ENCODE results near the gene SSMEM1.

SSMEM1 gene

DNA sequence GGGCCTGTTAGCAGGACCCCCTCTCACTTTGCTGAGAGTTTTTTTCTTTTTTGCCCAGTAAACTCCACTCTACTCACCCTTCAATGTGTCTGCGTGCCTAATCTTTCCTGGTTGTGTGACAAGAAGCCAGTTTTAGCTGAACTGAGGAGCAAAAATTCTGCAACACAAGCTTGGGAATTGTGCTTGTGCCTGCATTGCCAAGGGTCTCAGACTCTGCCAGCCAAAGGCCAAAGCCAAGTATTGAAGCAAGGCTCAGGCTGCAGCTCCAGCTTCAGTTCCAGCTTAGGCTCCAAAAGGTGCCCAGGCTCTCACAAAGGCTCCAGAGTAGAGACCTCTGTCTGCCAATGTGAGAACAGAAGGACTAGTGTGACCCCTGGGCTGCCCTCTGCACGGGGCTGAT lies 54.8 kb downstream of the SSMEM1 start:
- H3K18ac ChIP-seq (ENCODE audit: low read depth in 1 of 2, low read length in 2 of 2), result no peak overlapping the region

DNA sequence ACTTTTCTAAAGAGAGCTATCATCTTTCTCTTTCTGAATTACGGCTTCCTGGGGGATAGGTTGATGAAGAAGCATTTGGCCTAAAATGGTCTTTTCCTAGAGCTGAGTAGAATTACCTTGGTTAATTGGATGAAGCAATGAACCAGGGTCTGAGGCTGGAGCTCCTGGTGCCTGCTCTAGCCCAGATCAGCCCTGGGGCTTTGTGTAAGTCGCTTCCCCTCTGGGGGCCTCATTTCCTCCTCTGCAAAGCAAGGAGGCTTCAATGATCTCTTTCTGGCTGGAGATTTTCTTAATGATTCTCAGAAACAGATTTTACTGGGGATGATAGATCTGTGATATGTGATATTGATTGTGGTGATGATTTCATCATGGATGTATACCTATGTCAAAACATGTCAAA lies 55.5 kb downstream of the SSMEM1 start:
- Histone ChIP-seq H2BK5ac (ENCODE audit: low read depth, low read length, poor library complexity, severe bottlenecking) (no peak overlapping the region), H3K18ac (ENCODE audit: low read depth in 1 of 2, low read length in 2 of 2) (no peak overlapping the region), H2BK120ac (ENCODE audit: low read depth, low read length) (no peak overlapping the region), H3K27me3 (ENCODE audit: control insufficient read depth in 1 of 2, insufficient read depth in 1 of 2, low read length in 2 of 2) (peaks cover 0 to 2% of the 10 kb centered on the region in 2 experiments), H3K4me3 (ENCODE audit: insufficient read depth in 1 of 2, low read depth in 1 of 2, low read length in 2 of 2) (no peak overlapping the region), H2BK12ac (ENCODE audit: low read length in 2 of 2) (no peak overlapping the region), H3K27ac (ENCODE audit: low read length, poor library complexity, severe bottlenecking) (no peak overlapping the region), H3K9me3 (ENCODE audit: control insufficient read depth, low read length) (peaks cover 36% of the 10 kb centered on the region), H3K4me2 (ENCODE audit: low read length, poor library complexity, severe bottlenecking) (no peak overlapping the region), H3K9ac (ENCODE audit: low read length) (no peak overlapping the region), H3K36me3 (ENCODE audit: control insufficient read depth in 1 of 2, insufficient read depth in 2 of 2, low read depth in 1 of 2, low read length in 2 of 2) (no peaks in the 10 kb centered on the region), H3K14ac (ENCODE audit: low read length in 2 of 2) (no peak overlapping the region), H3K79me1 (replicated peaks; ENCODE audit: low read length, poor library complexity, severe bottlenecking) (no peaks in the 10 kb centered on the region), H4K8ac (ENCODE audit: low read length) (no peak overlapping the region), H2AK5ac (ENCODE audit: low read length, severe bottlenecking) (no peak overlapping the region), H3K4me1 (ENCODE audit: control insufficient read depth, insufficient read depth, low read depth, low read length) (no peaks in the 10 kb centered on the region), H3K23ac (ENCODE audit: low read length in 2 of 2) (no peak overlapping the region), H3K4ac (ENCODE audit: low read depth in 1 of 2, low read length in 2 of 2) (no peak overlapping the region), H2BK15ac (ENCODE audit: low read depth, poor library complexity, severe bottlenecking) (no peak overlapping the region), H4K91ac (ENCODE audit: low read length) (no peak overlapping the region), H2AFZ (ENCODE audit: low read depth, low read length) (no peak overlapping the region)
- WGBS, result 78% methylated on average over 2 of the region's 2 CpGs
- DNase-seq, result no peak

More for the DNA sequence above, 54.8 kb downstream of the SSMEM1 start:
- no peak overlapping the region for H2BK120ac ChIP-seq (ENCODE audit: low read depth, low read length)
- no peak overlapping the region for H2BK15ac ChIP-seq (ENCODE audit: low read depth, poor library complexity, severe bottlenecking)
- no peak overlapping the region for H3K4me2 ChIP-seq (ENCODE audit: low read length, poor library complexity, severe bottlenecking)
- no peak overlapping the region for H2AFZ ChIP-seq (ENCODE audit: low read depth, low read length)
- H2BK12ac ChIP-seq (ENCODE audit: low read length in 2 of 2), result no peak overlapping the region
- no peak overlapping the region for H3K4me3 ChIP-seq (ENCODE audit: insufficient read depth in 1 of 2, low read depth in 1 of 2, low read length in 2 of 2)
- H3K4ac ChIP-seq (ENCODE audit: low read depth in 1 of 2, low read length in 2 of 2), result no peak overlapping the region
- H2BK5ac ChIP-seq (ENCODE audit: low read depth, low read length, poor library complexity, severe bottlenecking), result no peak overlapping the region
- DNase-seq, result no peak
- no peaks in the 10 kb centered on the region for H3K4me1 ChIP-seq (ENCODE audit: control insufficient read depth, insufficient read depth, low read depth, low read length)
- H2AK5ac ChIP-seq (ENCODE audit: low read length, severe bottlenecking), result no peak overlapping the region
- H3K36me3 ChIP-seq (ENCODE audit: control insufficient read depth in 1 of 2, insufficient read depth in 2 of 2, low read depth in 1 of 2, low read length in 2 of 2), result no peaks in the 10 kb centered on the region
- H4K91ac ChIP-seq (ENCODE audit: low read length), result no peak overlapping the region
- no peaks in the 10 kb centered on the region for H3K79me1 ChIP-seq (replicated peaks; ENCODE audit: low read length, poor library complexity, severe bottlenecking)
- H3K9me3 ChIP-seq (ENCODE audit: control insufficient read depth, low read length), result peaks cover 41% of the 10 kb centered on the region
- H3K23ac ChIP-seq (ENCODE audit: low read length in 2 of 2), result no peak overlapping the region
- H3K9ac ChIP-seq (ENCODE audit: low read length), result no peak overlapping the region
- H4K8ac ChIP-seq (ENCODE audit: low read length), result no peak overlapping the region
- H3K14ac ChIP-seq (ENCODE audit: low read length in 2 of 2), result no peak overlapping the region
- no peaks in the 10 kb centered on the region for H3K27me3 ChIP-seq (ENCODE audit: control insufficient read depth in 1 of 2, insufficient read depth in 1 of 2, low read length in 2 of 2)
- H3K27ac ChIP-seq (ENCODE audit: low read length, poor library complexity, severe bottlenecking), result no peak overlapping the region
- WGBS, result 62% methylated on average over 2 of the region's 2 CpGs
